ENCODE measurements around the gene SEC62. TPM values are rescaled to one million over a fixed set of nuclear protein-coding genes. Genes with fewer than 3 reads are reported as not detected.

Gene SEC62, protein sequence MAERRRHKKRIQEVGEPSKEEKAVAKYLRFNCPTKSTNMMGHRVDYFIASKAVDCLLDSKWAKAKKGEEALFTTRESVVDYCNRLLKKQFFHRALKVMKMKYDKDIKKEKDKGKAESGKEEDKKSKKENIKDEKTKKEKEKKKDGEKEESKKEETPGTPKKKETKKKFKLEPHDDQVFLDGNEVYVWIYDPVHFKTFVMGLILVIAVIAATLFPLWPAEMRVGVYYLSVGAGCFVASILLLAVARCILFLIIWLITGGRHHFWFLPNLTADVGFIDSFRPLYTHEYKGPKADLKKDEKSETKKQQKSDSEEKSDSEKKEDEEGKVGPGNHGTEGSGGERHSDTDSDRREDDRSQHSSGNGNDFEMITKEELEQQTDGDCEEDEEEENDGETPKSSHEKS
- total RNA-seq (2022; extraction: Qiagen RNA extraction) = 78.3 to 130 TPM (median 88.5 TPM) in 5 replicates

GRCh38 chr3:169966428-169966950 is at the start of gene SEC62:
SEC62 (plus strand) TSS chr3:169966807; CDS start chr3:169966823, 16 bp downstream.

DNA sequence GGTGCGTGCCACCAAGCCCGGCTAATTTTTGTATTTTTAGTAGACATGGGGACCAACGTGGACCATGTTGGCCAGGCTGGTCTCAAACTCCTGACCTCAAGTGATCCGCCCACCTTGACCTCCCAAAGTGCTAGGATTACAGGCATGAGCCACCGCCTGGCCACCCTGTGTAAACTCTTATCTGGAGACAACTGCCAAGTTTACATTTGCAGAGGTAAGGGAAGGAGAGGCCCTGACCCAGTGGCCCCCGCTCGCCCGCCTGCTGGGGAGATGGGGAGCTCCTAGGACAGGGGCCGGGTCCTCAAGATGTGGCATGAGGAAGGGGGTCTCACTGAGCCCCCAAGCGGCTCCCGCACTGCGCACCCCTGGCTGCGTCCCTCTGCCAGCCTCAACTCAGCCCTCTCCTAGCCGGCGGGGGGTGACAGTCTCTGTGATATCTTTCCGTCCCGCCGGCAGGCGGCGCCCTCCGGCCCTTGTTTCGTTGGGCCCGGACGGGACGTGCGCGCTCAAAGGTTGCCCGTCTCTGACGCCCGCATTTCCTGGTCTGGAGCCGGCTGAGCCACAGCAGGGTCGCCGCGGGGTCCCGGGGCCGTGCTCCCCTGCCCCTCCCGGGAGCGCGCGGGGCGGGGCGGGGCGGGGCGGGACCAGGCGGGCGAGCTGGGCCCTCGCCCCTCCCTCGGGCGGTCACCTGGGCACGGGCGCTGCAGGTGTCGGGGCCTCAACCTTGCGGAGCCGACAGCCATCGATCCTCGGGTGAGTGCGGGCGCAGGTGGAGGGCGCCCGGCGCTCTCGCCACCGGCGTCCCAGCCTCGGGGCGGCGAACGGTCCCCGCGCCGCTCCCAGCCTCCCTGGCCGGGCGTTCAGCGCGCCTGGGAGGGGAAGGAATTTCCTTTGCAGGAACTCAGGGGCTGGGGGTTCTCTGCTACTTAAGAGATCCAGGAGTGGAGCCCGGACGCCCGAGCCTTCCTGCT is 71.1 kb downstream of the SEC62 start, which contains the start of gene GPR160:
GPR160 (plus strand) TSS at position 533 of the 971 bp plus-strand sequence. CDS start 45,978 bp downstream, outside the sequence.

Other genes with a start within 250 kb of the SEC62 start
- gene TERC, start 201.7 kb upstream of the SEC62 start, total RNA-seq (2022; extraction: Qiagen RNA extraction) = 0.42 TPM in 1 of 5 replicates, not detected in the others
- 2.2 to 3.1 TPM (median 2.8 TPM) in 5 replicates for gene ACTRT3, start 197.2 kb upstream of the SEC62 start, total RNA-seq (2022; extraction: Qiagen RNA extraction)
- 7.7 to 10.6 TPM (median 9.6 TPM) in 5 replicates for gene MYNN, start 193.4 kb upstream of the SEC62 start, total RNA-seq (2022; extraction: Qiagen RNA extraction)
- not detected in 5 replicates for gene LRRIQ4, start 153.9 kb upstream of the SEC62 start, total RNA-seq (2022; extraction: Qiagen RNA extraction)
- gene LRRC34, start 153.9 kb upstream of the SEC62 start, total RNA-seq (2022; extraction: Qiagen RNA extraction) = not detected in 5 replicates
- not detected in 5 replicates for gene LRRC31, start 96.9 kb upstream of the SEC62 start, total RNA-seq (2022; extraction: Qiagen RNA extraction)
- gene SAMD7, start 55.2 kb upstream of the SEC62 start, total RNA-seq (2022; extraction: Qiagen RNA extraction) = not detected in 5 replicates
- 1.6 to 2.0 TPM (median 1.9 TPM) in 5 replicates for gene GPR160, start 71.2 kb downstream of the SEC62 start, total RNA-seq (2022; extraction: Qiagen RNA extraction)
- gene PHC3, start 214.9 kb downstream of the SEC62 start, total RNA-seq (2022; extraction: Qiagen RNA extraction) = 11.0 to 23.0 TPM (median 14.7 TPM) in 5 replicates